KBM-7 (cell line): ENCODE measurements around the gene SLC35F3.
"Not testable (repeated sequence)": the region's sequence is repeated elsewhere in the genome, so short reads cannot be mapped to it uniquely, and the experiment has no call there.

Experiments
- DNase-seq: peaks from one replicate; pipeline ENCODE4 v3.0.0-alpha.2; 2015
- in situ Hi-C: fragments of 300-500 bp; cut with MboI; formaldehyde crosslinking; loops from 2 replicates; pipeline ENCODE4 v1.14.3; 2020; ENCODE audit warnings: low sequenced_read_pairs, low pct_unique_long_range_greater_than_20kb, mixed read lengths

Gene SLC35F3

GRCh38 chr1:234229581-234230387, 325.3 kb downstream of the SLC35F3 start:
- in situ Hi-C loops: no loop called here

DNA sequence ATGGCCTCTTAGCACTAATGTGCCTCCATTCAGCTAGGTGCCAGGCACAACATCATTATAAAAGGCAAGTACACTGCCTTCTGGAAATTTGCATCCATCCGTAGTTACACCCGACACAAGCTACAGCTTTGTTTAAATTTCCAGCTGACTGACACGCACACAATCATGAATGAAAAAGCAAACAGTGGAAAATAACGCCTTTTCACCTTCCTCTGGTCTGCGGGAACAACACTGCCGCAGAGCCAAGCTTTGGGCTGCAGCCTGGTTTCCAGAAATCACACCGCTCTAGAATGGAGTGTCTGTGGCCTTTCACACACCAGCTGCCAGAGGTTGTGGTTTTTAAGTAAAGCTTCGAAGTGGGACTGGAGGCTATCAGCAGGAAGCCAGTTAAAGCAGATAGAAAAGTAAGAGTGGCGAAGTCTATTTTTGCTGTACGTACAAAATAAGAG, 326.0 kb downstream of the SLC35F3 start:
- in situ Hi-C loops: no loop called here
- DNase-seq: peak; percentile 54

More at GRCh38 chr1:234229581-234230387, 325.3 kb downstream of the SLC35F3 start:
- no peak for DNase-seq

DNA sequence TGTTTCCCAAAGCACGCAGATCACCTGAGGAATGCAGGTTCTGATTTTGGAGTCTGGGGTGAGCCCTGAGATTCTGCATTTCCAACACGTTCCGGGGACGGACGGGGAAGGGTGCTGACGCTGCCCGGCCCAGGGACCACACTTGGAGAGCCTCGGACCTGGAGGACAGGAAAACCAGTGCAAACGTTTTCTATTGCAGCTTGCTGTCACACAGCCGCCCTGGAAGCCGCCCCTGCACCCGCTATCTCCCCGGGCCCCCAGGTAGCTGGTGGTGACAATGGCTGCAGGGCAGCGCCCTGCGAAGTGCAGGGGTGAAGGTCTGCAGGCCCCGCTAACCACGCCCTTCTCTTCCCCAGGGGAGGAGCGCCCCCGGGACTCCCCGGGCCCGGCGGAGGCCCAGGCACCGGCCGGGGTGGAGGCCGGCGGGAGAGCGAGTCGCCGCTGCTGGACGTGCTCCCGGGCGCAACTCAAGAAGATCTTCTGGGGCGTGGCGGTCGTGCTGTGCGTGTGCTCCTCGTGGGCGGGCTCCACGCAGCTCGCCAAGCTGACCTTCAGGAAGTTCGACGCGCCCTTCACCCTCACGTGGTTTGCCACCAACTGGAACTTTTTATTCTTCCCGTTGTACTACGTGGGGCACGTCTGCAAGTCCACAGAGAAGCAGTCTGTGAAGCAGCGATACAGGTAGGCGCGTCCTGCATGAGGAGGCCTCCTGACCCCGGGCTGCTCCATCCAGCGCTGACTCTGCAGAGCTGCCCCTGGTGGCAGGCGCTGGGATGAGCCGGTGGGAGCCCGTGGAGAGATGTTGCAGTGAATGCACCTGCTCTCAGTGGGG, 326.8 kb downstream of the SLC35F3 start:
- no peak for DNase-seq
- in situ Hi-C loops: no loop called here

GRCh38 chr1:234231893-234232276, 327.4 kb downstream of the SLC35F3 start:
- DNase-seq: no peak
- in situ Hi-C loops: no loop called here

DNA sequence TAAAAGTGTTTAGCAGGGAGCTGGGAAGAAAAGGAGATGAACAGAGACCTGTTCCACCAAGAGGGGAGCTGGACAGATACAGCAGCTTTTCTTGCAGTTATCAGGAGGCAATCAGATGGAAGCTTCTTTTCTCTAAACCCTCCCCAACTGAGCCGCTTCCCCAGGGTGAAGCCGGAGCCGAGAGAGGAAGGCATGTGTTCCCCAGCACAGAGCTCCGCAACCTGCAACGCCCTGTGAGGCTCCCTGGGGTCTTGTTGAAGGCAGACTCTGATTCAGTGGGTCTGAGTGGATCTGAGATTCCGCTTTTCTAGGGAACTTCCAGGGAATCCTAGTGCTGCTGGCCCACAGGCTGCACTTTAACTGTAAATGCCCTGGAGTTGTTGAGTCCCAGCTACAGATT, 329.7 kb downstream of the SLC35F3 start:
- DNase-seq: no peak
- in situ Hi-C loops: no loop called here

DNA sequence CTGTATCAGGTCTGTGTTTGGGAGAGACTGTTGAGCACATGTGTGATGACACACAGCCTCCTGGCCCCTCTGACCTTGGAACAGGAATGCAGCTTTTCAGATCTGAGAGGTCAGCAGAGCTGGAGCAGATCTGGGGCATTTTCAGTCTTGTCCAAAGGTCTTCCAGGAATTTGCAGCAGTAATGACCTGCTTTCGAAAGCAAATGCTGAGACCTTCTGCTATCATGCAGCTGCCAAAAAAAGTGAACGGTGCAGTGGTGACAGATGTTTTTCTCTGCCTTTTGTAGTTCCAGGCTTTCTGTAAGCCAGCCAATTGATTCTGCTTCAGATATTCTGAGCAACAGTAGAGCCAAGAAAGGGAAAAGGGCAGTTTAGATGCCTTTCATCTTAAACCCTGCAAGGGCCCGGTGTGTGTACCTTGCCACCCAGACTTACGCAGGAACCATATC, 331.0 kb downstream of the SLC35F3 start:
- in situ Hi-C loops: no loop called here
- DNase-seq: no peak

DNA sequence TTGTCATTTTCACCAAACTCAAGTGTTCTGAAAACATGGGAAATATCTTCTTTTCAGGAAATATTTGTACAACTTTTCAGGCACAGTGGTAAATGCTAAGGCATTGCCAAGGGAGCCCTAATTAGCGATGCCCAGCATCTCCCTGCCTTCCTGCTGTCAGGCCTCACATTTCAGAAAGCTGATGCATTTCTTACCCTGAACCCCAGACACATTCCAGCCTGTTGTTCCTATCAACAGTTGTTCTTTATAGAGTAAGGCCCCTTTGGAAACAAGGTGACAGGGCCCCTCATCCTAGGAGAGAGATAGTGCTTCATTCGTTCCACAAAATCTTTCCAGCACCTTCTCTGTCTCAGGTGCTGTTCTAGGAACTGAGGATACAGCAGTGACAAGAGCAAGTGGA, 332.9 kb downstream of the SLC35F3 start:
- in situ Hi-C loops: no loop called here
- no peak for DNase-seq

GRCh38 chr1:234238060-234238459, 333.6 kb downstream of the SLC35F3 start:
- in situ Hi-C loops: no loop called here
- no peak for DNase-seq

- DNase-seq: no peak
- in situ Hi-C loops: no loop called here
These were observed 335.0 kb downstream of the SLC35F3 start for GRCh38 chr1:234239515-234239914.

DNA sequence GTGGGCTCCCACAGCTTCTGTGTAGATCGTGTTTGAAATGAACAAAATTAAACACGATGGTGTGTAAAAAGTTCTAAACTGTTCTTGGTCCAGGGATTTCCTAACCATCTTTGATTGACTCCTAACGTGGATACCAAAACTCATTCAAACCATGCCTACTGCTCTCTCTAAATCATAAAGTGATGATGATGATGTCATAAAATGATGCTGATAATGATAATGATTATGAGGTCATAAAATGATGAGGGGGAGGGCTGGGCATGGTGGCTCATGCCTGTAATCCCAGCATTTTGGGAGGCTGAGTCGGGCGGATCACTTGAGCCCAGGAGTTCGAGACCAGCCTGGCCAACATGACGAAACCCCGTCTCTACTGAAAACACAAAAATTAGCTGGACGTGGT, 335.5 kb downstream of the SLC35F3 start:
- DNase-seq: no peak

DNA sequence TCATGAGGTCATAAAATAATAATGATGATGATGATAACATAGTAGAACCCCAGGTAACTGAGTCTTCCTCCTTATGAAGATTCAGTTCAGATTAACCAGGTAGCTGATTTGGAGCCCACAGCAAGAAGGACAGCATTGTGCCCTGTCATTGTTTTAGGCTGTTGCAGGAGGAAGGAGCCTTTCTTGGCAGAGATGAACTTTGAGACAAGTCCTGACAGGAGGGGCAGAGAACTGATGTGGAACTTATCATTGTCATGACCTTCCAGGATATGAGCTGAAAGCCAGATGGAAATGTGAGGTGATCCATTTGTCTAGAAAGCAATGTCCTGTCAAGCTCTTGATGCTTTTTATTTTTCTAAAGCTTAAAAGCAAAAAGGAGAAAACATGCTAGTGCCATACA, 336.2 kb downstream of the SLC35F3 start:
- in situ Hi-C loops: no loop called here
- no peak for DNase-seq

More for the DNA sequence above, 335.5 kb downstream of the SLC35F3 start:
- in situ Hi-C loops: no loop called here

DNA sequence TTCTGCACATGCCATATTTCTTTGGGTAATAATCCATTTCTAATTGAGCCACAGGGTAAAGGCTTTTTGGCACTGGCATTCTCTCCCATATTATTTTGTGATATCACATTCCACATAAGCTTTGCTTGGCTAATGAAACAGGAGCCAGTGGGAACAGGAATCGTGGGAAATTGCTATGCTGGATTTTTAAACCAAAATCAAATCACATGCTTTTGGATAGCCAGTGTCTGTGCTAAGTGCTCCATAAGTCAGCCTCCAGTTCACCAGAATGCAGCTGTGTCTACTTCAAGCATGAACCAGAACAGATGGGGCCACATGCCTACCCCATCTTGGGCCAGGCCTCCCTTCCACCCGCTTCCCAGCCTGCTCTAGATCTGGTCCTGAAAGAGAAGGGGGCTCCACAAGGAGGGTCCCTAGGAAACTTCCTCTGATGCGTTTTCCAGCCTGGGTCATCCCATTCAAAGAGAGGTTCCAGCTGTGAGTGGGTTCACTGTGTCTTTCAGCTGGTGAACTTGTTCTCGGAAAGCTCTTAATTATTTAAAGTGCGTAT, 337.5 kb downstream of the SLC35F3 start:
- no peak for DNase-seq

DNA sequence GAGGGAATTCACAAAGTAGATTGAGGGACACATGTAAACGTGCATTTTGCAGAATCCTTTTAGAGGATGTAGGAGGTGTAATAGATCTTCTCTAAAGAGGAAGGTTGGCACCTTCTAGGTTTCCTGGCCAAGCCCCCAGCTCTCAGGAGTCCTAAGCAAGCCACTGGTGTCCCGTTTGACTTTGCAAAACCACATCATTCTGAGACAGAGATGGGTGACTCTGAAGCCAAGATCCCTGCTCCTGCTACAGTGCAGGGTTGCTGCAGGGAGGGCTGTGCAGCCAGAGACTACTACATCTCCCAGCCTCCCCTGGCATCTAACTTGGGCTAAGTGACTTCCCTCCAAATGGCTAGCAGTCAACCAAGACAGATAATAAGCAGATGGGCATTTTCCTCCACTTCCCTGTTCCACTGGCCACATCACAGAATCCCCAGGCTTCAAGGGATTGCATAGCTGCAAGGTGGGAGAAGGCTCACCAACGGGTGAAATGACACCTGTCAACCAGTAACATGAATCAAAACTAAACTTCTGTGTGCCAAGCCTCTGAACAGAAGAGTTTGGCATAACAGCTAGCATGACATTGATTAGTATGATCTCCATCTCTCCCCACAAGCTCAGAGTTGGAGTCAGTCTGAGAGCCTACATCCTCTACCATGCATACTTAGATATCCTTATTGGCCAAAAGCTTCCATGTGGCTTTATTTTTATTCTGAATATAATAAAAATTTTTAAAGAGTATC, 339.2 kb downstream of the SLC35F3 start:
- in situ Hi-C loops: no loop called here
- no peak for DNase-seq

More for the DNA sequence above, 337.5 kb downstream of the SLC35F3 start:
- in situ Hi-C loops: no loop called here

DNA sequence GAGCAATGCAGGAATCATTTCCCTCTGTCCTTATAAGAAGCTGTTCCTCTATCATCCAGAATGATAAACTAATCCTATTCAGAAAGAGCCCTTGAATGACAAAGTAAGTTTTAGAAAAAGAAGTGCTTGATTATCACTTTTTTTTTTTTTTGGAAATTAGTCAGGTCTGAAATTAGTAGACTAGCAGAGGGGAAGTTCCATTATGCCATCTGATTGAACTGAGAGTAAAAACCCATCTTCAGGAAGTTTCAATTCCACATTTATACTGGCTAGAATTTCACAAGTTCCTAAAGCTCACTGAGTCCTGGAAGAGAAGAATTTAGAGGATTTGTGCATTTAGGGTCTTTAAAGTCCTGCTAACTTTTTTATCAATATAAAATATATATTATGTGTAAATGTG, 340.0 kb downstream of the SLC35F3 start:
- no peak for DNase-seq
- in situ Hi-C loops: no loop called here

- in situ Hi-C loops: no loop called here
- DNase-seq: no peak
These were observed 342.2 kb downstream of the SLC35F3 start for GRCh38 chr1:234246638-234247116.

GRCh38 chr1:234247746-234248145, 343.3 kb downstream of the SLC35F3 start:
- DNase-seq, in situ Hi-C loops: not testable (repeated sequence)

- DNase-seq: no peak
- in situ Hi-C loops: no loop called here
These were observed 346.3 kb downstream of the SLC35F3 start for GRCh38 chr1:234250747-234251146.

DNA sequence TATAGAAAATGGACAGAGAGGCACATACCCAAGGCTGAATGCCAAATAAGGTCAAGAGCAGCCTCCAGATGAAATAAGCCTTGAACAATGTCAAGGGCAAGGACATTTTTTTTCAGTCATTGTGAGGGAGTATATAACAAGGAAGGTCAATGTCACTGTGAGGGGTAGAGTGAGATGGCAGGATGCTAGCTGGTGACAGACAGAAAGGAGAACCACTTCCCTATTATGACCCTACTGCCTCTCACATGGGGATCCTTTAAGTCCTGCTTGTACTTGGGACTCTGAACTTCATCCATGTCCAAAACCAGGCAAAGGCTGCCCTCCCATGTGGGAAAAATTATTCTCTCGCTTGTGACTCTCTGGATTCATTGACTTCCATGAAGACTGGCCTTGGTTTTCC, 349.3 kb downstream of the SLC35F3 start:
- in situ Hi-C loops: no loop called here
- peak; percentile 9 for DNase-seq

- in situ Hi-C loops: no loop called here
- no peak for DNase-seq
These were observed 351.9 kb downstream of the SLC35F3 start for GRCh38 chr1:234256359-234256758.
